Anterior cingulate cortex (tissue), 58 donors: Measurements from ENCODE around the gene TMPRSS9.
A peak's percentile ranks its signal among the peaks of the same experiment; 100 is the strongest.

Source experiments
- DNase-seq, 58 donors: peaks; one replicate each; lab custom pipeline; 2025; lab: John Stamatoyannopoulos, UW

TMPRSS9 gene

DNA sequence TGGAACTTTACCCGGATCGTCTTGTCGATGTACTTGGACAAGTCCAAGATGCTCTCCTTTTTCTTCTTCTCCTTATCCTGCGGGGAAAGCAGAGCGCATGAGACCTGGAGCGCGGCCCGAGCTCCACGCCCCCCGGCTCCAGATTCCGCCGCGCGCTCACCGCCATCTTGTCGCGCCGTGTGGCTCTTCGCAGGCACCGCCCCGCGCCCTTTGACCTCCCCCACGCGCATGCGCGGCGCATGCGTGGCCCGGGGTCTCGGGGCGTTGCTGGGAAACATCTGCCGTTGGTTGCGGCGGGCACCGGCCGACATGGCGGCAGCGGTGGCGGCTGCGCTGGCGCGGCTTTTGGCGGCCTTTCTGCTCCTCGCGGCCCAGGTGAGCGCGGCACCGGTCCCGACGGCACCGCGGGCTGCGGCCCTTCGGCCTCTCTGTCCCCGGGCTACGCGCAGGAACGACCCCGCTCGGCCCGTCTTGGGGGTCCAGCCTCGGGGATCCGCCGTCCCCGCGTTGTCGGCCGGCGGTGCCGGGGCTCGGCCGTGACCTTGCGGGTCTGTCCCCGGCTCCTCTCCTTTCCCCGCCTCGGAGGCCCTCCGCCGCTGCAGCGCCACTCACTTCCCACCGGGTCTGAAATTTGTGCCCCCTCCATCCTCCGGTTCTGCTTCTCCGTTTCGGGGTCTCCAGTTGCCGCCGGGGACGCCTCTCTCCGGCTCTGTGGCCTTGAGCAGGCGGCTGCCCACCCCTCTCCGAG, 31.5 kb upstream of the TMPRSS9 start, which contains the start of the genes LSM7 and SPPL2B:
Gene LSM7 (minus strand): TSS at position 186 of the 748 bp plus-strand sequence. CDS start 20 bp downstream, at position 166.
Gene SPPL2B (plus strand): TSS at position 284 of the 748 bp plus-strand sequence. CDS start 26 bp downstream, at position 310.
- peak in 57 of 58 donors; percentile 16 to 94 (median 81) for DNase-seq

DNA sequence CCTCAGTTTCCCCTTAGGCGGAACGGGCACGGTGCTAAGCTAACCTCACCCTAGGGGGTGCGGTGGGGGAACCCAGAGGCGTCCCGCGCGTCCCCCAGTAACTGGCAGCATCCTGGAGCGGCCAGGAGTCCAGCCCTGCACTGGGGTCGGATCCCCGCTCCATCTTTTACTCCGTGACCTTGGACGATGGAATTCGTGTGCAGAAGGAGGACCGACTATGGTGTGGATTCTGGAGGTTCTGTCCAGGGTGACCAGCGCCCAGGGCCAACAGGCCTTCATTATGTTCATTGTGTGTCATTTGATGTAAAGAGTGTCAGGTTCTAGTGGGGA, 31.0 kb upstream of the TMPRSS9 start:
- no peak for DNase-seq

DNA sequence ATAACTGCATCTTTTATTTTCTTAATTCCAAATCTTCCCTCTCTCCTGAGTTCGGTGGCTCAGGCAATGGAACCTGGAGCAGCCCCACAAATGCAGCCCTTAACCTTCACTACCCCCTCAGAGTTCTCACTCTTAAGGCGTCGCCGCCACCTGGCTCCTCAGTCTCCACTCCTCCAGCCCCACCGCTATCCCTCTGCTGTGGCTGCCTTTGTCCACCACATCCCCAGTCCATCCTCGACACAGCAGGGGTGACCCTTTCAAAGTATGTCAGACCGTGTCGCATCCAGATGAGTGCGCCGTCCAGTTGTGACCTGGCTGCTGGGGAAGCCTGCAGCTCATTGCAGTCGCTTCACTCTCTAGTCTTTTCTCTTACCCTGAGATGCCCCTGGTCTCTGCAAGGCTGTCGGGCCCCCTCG, 30.6 kb upstream of the TMPRSS9 start:
- no peak for DNase-seq

DNA sequence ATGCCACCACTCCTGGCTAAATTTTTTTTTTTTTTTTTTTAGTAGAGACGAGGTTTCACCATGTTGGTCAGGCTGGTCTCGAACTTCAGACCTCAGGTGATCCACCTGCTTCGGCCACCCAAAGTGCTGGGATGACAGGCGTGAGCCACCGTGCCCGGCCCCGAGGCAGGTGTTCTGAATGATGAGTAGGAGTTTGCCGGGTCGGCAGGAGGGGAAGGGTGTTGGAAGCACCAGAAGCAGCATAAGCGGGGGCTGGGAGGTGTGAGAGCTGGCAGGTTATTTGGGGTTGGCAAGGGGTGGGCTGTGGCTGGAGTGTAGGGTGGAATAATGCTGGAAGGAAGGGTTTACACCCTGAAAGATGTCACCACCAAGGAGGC, 29.8 kb upstream of the TMPRSS9 start:
- DNase-seq: no peak

DNA sequence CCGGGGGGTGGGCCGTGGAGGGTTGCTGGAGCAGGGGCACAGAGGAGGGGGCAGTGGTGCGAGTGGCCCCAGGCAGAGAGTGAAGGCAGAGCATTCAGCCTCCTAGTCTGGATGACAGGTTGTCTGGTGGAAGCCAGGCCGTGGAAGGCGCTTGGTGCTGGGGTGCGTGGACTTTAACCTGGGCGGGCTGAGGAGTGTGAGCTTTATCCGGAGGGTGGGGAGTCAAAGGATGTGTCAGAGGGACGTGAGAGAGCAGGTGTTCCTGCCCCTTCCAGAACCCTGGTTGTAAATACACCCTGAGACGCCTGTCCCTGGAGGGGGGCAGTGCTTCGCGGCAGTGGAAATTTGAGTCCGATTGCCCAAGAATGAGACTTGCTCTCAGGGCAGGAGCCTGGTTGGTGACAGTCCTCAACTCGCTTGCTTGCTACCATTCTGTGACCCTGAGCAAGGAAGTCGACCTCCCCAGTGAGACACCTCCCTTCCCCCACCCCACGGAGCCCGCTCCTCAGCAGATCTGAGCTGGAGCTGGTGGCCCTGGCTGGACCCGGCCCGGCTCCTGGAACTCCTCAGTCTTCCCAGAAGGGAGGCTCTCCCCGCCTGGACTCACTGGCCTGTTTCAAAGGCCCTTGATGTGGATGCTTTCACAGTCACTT, 29.3 kb upstream of the TMPRSS9 start:
- peak in 2 of 58 donors; percentile 27 to 46 for DNase-seq

DNA sequence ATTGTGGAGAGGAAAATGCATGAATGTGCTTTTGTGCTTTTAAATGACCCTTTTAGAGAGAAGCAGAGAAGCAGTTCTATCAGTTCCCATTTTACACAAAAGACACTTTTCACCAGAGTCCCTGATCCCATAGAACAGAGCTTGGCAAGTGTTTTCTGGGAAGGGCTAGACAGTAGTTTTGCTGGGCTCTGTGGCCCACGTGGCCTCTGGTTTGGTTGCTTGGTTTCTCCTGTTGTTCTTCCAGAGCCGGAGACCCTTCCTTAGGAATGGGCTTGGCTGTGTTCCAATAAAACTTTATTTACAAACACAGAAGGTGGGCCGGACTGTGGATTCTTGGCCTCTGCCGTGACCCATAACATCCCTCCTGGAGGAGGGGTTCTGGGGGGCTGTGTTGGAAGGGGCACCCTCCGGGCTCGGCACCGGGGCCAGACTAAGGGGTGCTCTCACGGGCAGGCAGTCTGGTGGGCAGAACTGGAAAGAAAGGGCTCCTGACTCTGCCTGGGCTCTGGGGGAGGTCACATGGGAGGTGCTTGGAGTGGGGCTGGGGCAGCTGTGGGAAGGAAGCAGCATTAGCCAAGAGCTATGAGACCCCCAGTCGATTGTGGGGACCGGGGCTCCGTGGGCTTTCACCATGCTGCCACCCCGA, 28.3 kb upstream of the TMPRSS9 start:
- peak in 29 of 58 donors; percentile 12 to 70 (median 40) for DNase-seq

DNA sequence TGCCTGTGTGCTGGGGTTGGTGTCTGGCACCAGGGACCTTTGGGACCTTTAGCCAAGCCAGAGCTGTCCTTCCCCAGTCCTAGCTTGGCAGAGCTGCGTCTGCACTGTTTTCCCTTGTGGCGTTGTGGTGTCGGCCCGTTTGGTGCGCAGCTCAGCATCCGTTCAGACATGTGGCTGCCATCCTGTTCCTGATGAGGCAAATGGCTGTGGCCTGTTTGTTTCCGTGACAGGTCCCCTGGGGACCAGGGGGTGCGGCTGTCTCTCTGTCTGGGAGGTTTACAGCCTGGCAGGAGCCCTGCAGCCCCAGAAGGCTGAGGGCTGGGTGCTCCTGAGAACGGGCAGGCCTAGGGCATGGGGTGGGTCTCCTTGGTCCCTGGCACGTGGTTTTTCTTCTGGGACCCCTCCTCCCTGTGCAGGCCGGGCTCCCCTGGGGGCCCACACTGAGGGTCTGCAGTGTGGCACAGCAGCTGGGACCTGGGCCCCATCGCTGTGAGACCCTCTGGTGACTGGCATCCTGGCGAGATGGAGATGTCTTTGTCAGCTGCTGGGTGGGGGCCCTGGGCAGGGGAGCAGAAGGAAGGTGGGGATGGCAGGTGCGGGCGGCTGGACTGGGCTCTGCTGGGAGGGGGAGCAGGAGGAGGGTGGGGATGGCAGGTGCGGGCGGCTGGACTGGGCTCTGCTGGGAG, 27.6 kb upstream of the TMPRSS9 start:
- DNase-seq: peak in 7 of 58 donors; percentile 13 to 43 (median 20)

DNA sequence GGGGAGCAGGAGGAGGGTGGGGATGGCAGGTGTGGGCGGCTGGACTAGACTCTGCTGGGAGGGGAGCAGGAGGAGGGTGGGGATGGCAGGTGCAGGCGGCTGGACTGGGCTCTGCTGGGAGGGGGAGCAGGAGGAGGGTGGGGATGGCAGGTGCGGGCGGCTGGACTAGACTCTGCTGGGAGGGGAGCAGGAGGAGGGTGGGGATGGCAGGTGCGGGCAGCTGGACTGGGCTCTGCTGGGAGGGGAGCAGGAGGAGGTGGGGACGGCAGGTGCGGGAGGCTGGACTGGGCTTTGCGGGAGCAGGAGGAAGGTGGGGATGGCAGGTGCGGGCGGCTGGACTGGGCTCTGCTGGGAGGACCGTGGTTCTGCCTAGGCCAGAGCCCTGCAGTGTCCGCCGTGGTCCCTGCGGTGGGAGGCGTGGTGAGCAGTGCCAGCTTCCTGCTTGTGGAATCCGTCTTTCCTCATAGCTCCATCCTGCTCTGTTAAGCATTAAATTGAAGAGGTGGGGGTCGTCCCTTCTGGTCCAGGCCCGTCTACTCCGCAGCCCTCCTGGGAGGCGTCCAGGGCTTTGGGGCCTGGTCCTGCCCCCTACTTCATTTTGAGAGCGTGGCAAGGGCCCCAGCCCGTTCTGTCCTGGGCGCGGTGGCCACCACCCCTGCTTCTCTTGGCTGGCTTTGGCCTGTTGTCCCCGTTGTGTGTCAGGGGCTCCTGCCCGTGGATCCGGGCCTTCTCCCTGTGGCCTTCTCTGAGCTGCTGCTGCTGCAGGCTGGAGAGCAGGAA, 26.8 kb upstream of the TMPRSS9 start:
- peak in 1 of 58 donors; percentile 26 for DNase-seq

DNA sequence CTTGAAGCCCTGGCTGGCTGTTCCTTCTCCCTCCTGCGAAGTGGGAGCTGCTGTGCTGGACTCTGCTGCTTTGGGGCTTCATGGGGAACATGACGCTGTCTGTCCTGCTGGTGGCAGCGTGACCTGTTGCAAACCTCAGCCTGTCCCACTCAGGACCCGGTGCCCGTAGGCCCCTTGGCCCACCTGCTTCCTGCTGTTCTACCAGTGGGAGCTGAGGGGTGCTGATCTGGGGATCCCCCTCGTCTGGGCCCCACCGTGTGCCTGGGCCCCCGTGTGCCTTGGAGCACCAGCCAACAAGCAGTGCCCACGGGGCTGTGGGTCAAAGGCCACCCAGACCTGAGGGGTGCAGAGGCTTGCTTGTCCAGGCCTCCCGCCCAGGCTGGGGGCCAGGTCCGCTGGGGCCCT, 26.3 kb upstream of the TMPRSS9 start:
- peak in 2 of 58 donors; percentile 3 to 13 for DNase-seq

DNA sequence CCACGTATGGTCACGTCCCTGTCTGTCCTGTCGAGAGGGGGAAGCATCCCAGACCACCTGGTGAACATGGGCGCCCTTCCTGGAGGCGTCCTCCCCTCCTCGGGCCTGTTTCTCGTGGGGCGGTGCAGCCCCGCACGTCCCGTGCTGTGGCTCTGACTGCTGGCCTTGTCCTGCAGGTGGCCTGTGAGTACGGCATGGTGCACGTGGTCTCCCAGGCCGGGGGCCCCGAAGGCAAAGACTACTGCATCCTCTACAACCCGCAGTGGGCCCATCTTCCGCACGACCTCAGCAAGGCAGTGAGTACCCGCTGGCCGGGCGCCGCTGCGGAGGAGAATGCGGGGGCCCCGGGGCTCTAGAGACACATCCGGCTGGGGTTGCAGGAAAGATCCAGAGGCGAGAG, 25.6 kb upstream of the TMPRSS9 start:
- no peak for DNase-seq

DNA sequence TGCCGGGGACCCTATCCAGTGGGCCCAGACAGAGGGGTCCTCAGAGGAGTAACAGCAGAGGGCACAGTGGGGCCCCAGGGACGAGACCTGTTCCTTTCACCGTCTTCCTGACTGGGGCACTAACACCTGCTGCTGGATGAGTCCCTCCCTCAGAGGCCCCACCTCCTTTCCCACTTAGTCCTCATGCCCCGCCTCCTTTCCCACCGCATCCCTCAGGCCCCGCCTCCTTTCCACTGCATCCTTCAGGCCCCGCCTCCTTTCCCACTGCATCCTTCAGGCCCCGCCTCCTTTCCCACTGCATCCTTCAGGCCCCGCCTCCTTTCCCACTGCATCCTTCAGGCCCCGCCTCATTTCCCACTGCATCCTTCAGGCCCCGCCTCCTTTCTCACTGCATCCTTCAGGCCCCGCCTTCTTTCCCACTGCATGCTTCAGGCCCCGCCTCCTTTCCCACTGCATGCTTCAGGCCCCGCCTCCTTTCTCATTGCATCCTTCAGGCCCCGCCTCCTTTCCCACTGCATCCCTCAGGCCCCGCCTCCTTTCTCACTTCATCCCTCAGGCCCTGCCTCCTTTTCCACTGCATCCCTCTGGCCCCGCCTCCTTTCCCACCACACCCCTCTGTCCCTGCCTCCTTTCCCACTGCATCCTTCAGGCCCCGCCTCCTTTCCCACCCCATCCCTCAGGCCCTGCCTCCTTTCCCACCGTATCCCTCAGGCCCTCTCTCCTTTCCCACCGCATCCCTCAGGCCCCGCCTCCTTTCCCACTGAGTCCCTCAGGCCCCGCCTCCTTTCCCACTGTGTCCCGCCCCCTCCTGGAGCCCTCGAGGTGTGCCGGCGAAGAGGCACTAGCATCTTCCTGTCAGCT, 24.8 kb upstream of the TMPRSS9 start:
- DNase-seq: peak in 1 of 58 donors; percentile 15

DNA sequence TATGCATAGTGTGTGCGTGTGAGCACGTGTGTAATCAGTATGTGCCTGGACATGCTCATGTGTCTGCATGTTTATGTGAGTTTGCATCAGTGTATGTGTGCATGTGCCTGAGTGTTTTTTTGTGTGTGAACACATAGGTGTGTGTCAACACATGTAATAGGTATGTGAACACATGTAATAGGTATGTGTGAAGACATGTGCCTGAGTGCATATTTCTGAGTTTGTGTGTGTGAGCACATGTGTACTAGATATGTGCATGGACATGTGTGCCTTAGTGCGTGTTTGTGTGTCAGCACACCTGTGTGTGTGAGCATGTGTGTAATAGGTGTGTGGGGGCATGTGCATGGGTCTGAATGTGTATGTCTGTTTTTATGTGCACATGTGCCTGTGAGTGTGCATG, 24.2 kb upstream of the TMPRSS9 start:
- no peak for DNase-seq

DNA sequence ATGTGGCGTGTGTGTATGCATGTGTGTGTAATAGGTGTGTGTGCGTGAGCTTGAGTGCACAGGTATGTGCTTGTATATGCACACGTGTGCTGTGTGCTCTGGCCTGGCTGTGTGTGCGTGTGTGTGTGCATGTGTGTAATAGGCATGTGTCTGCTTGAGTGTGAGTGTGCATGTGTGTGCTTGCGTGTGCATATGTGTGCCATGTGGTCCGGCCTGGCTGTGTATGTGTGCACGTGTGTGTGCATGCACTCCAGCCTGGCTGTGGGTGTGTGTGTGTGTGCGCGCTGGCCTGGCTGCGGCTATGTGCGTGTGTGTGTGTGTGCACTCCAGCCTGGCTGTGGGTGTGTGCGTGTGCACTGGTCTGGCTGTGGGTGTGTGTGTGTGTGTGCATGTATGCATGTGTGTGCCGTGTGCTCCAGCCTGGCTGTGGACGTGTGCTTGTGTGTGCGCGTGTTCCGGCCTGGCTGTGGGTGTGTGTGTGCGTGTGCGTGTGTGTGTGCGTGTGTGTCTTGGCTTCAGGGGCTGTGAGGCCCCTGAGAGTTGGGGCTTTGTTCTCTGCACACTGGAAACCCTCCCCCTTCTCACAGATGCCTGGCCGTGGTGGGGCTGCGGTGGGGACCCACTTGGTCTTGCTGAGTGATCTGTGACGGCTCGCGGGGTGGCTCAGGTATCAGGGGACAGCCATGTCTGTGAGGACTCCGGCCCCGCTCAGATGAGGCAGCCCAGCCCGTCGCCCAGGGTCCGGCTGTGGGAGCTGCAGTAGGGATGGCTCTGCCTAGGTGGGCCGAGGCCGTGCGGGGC, 23.3 kb upstream of the TMPRSS9 start:
- DNase-seq: no peak

DNA sequence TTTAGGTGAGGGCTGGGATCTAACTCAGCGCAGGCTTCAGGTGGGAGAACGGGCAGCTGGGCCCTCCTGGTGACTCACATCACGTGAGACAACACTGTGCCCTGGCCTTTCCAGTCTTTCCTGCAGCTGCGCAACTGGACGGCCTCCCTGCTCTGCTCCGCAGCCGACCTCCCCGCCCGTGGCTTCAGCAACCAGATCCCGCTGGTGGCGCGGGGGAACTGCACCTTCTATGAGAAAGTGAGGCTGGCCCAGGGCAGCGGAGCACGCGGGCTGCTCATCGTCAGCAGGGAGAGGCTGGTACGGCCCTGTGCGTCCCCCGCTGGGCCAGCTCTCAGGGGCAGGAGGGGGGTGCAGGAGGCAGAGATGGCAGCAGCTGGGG, 22.7 kb upstream of the TMPRSS9 start:
- peak in 50 of 58 donors; percentile 8 to 83 (median 42) for DNase-seq

DNA sequence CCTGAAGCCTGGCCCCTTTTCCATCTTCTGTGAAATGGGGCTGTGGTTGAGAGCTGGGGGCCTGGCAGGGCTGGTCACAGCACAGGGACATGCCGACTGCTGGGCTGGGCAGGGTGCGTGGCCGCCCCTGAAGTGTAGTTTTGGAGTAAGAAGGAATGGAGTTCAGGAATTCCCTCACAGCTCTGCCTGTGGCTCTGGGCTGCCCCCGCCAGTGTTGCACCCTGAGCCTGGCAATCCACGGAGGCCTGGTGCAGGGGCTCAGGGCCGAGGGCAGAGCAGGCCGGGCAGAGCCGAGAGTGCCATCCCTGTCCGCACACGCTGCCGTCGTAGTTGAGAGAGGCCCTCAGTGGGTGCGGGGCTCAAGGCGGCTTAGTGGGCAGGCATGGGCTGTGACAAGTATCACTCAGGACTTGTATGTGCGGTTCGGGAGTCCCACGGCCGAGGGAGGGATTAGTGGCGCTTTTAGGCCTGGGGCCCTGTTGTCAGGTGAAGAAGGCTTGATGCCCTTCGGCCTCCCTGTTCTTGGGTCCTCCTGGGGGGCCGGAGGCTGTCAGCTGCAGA, 21.9 kb upstream of the TMPRSS9 start:
- no peak for DNase-seq

DNA sequence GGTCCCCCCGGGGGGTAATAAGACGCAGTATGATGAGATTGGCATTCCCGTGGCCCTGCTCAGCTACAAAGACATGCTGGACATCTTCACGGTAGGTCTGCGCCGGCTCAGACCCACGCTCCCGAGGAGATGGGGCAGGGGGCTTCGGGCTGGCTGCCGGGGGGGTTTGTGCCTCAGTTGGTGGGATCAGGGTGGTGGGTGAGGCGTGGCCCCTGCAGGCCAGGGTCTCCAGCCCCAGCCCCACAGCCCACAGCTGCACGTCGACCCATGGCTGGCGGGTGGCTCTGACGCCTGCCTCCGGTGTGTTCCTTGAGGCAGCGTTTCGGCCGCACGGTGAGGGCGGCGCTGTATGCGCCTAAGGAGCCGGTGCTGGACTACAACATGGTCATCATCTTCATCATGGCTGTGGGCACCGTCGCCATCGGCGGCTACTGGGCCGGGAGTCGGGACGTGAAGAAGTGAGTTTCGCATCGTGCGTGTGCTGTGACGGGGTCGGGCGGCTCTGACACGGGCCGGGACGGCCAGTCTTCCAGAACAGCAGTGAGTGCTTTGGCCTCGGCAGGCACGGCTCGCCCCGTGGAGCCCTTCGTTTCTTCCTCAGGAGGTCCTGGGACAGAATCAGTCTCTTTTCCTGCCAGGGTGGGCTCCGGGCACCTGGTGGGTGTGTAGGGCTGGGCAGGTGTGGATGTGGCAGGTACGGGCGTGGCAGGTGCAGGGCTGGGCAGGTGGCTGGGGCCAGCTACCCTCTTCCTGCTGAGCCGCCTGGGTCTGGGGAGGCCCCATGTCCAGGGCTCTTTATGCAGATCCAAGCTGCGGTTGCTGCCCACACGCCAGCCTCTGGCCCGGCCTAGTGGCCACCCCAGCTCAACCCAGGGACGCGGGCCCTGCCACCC, 21.1 kb upstream of the TMPRSS9 start:
- DNase-seq: no peak
